ENCODE results near the gene CWF19L2.
"Not testable (repeated sequence)": the region's sequence is repeated elsewhere in the genome, so short reads cannot be mapped to it uniquely, and the experiment has no call there.

Gene CWF19L2

DNA sequence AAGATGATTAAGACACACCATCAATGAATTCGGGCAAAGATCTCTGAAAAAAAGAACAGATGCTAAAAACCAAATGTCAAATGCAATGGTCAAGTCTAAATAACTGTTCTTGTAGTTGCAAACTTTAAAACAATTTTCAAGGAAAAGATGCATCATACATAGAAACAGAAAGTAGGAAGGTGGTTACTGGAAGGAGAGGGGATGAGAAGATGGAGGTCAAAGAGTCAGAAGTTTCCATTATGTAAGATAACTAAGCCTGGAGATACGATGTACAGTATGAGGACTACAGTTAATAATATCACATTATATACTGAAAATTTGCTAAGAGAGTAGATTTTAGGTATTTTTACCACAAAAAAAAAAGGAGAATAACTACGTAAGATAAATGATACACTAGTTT, 27.1 kb downstream of the CWF19L2 start:
- no peak for DNase-seq

DNA sequence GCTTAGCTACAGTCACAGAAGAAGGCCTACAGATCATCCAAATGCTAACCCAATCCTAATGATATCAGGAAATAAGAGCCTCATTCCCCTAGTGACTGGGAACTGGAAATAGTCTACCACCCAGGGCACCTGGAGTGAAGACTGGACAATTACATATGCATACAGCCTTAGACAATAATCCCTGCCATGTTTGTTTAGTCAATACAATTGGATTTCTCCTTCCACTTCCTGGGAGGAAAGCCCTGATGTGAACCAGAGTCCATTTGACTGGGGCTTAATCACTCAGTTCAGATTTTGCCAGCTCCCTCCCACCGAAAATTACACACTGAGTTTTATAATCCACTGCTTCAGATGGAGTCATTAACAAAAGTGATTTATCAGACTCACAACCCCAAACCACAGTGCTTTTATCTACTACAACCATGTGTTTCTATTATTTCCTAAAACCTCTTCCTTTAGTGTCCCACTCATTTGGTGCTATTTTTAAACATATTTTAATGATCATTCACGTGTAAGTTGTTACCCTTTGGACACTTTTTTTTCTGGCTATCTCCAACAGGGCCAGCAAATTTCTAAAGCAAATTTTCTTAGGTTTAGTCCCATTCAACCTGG, 29.9 kb downstream of the CWF19L2 start:
- no peak for DNase-seq

DNA sequence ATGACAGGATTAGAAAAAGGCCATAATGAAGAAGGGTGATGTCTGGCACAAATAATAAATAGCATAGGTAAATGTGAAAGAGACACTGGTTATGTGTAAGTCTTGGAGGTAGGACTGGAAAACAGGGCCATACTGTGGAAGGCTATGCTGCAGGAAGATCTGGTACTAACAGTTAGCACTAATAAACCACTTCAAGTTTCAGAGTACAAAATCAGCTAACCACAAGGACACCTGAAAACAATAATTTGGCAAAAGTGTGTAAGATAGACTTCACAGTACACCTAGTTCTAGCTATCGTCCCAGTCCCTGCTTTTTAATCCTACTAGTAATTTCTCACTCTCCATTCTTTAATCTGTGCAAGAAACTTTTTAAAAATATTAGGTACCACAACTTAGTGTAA, 44.3 kb downstream of the CWF19L2 start:
- no peak for DNase-seq

DNA sequence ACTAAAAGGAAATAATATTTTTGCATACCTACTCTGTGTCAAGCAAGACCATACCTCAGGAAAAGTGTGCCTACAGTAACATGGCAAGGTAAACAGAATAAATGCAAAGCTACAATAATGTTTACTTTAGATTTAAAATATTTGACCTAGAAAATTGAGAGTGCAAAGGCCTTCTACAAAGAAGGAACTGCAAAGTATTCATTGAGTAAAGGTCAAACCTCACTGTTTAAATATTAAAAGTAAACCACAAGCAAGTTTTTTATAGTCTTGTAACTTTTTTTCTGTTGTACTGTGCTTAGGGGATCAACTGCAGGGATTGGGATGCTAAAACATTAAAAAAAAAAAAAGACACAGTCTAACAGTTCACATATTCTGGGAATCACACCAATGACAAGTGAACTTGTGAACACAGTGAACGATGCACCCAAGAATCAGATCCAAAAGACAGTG, 48.8 kb downstream of the CWF19L2 start:
- DNase-seq: no peak

DNA sequence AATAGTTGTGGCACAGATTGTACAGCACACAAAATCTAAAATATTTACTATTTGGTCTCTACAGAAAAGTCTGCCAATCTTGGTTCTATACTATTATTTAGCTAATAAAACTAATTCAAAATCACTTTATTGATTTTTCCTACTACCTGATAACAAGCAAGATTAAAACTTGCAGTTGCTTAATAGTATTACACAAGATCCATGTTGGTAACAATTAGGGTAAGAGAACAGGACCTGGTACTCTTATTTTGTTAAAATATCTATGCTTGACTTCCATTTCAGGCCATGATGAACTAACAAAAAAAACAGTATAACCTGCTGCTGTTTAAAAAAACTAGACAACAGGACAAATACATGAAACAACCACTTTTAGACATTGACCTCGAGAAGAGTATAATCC, 52.4 kb downstream of the CWF19L2 start:
- no peak for DNase-seq

DNA sequence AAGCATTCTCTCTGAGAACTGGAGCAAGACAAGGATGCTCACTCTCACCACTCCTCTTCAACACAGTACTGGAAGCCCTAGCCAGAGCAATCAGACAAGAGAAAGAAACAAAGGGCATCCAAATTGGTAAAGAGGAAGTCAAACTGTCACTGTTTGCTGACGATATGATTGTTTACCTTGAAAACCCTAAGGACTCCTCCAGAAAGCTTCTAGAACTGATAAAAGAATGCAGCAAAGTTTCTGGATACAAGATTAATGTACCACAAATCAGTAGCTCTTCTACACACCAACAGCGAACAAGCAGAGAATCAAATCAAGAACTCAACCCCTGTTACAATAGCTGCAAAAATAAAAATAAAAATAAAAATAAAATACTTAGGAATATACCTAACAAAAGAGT, 56.5 kb downstream of the CWF19L2 start:
- not testable (repeated sequence) for DNase-seq

DNA sequence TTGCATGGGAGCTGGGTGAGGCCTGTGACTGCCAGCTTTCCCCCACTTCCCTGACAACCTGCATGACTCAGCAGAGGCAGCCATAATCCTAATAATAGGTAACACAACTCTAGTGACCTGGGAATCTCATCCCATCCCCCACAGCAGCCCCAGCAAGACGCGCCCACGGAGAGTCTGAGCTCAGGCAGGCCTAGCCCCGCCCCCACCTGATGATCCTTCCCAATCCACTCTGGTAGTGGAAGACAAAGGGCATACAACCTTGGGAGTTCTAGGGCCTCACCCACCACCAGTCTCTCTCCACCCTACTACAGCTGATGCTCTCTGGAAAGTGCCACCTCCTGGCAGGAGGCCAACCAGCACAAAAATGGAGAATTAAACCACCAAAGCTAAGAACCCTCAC, 60.3 kb downstream of the CWF19L2 start:
- DNase-seq: no peak

DNA sequence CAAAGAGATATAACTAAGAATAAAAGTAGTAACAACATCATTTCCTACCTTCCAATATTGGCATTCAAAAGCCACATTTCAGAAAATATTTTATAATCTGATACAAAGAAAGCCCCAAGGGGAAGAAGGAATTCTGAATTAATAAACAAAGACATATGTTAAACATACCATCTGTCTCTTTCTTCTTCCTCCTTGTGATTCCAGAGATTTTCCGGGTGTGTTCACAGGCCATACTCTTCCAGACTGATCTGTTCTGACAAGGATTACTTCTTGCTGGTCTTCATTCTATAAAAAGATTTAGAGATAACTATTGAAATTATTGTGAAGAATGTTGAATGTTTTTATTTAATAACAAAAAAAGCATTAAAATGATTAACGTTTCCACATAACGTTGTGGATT, 65.0 kb downstream of the CWF19L2 start:
- no peak for DNase-seq

DNA sequence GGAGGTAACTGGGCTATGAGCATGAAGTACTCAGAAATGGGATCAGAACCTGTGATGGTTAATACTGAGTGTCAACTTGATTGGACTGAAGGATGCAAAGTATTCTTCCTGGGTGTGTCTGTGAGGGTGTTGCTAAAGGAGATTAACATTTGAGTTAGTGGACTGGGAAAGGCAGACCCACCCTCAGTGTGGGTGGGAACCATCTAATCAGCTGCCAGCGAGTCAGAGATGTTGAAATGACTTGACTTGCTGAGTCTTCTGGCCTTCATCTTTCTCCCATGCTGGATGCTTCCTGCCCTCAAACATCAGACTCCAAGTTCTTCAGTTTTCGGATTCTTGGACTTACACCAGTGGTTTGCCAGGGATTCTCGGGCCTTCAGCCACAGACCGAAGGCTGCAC, 66.9 kb downstream of the CWF19L2 start:
- DNase-seq: not testable (repeated sequence)

DNA sequence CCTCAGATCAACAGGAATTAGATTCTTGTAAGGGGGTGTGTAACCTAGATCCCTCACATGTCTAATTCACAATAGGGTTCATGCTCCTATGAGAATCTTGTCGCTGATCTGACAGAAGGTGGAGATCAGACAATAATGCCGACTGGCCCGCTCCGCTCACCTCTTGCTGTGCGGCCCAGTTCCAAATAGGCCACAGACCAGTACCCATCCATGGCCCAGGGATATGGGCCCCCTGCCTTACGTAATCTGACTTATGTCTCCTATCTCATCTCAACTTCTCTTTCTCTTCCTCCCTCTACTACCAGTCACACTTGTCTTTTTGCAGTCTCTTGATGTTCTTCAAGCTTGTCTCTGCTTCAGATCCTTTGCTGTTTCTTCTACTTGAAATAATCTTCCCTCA, 70.0 kb downstream of the CWF19L2 start:
- DNase-seq: no peak

DNA sequence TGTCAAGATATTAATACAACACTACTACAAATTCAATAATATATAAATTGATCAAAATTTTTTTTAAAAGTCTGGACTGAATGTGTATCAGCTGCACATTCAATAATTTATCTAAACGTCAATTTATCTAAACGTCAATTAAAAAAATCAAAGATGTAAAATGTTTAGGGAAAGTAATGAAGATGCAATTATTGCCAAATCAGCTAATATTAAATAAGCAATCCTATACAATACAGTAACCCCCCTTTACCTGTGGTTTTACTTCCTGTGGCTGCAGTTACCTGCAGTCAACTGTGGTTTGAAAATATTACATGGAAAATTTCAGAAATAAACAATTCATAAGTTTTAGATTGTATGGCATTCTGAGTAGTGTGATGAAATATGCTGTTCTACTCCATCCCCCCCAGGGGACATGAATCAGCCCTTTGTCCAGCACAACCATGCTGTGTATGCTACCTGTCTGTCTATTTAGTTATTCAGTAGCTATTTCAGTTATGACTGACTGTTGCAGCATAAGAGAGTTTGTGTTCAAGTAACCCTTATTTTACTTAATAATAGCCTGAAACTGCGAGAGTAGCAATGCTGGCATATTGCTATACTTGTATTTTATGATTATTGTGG, 72.2 kb downstream of the CWF19L2 start:
- DNase-seq: no peak

DNA sequence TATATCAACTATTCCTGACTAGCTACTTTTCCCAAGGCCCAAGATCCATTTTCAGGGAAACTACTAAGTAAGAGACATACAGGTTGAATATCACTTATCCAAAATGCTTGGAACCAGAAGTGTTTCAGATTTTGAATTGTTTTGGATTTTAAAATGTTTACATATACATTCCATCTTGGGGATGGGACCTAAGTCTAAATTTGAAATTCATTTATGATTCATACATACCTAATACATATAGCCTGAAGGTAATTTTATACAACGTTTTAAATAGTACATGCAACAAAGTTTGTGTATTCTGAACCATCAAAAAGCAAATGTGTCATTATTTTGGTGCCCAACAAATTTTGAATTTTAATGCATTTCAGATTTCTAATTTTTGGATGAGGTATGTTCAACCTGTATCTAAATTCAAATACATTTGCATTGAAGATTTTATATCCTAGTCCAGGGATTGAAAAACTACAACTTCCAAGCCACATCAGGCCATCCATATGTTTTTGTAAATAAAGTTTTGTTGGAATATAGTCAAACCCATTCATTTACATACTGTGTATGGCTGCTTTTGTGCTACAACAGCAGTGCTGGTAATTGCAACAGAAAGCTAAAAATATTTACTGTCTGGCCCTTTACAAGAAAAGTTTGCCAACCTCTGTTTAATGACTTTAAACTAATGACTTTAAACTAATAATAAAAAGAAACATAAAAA, 73.3 kb downstream of the CWF19L2 start:
- DNase-seq: no peak

DNA sequence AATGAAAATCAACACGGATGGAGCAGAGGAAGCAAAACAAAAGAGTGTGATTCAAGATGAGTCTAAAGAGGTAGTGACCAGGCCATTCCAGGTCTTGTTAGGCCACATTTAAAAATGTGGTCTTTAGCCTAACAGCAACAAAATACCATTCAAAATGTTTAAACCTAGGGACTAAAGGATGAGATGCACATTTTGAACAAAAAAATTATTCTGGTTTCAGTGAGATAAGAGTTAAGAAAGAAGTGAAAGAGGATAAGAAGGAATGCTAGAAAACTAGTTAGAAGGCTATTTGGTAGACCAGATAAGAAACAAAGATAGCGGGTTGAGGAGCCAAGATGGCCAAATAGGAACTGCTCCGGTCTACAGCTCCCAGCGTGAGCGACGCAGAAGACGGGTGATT, 85.2 kb downstream of the CWF19L2 start:
- DNase-seq: no peak

DNA sequence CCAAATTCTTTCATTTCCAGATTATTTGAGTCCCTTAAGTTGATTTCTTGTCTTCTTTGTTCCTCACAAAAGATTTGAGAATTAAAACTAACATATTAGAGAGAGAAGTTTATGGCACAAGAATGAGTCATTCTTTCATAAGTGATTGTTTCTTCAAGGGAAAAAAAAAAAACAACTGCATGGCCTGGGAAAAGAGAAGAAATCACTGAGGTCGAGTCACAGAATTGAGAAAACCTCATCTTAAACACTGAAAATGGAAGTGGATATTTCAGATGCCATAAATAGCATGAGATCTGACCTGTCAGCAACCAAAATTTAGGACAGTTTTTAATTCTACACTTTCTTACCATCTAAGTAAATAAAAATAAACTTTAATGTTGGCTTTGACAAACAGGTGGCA, 87.2 kb downstream of the CWF19L2 start:
- no peak for DNase-seq

DNA sequence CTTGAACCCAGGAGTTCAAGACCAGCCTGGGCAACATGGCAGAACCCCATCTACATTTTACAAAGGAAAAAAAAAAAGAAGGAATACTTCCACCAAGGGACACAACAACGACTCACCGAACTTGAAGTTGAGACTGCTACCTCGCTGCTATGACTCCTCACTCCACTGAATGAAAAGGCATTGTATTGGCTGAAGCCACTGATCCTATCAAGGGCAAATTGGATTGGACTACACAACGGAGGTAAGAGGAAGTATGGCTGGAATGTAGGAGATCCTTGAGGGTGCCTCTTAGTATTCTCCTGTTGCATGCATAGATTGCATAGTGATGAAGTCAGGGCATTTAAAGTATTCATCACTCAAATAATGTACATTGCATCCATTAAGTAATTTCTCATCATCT, 97.9 kb downstream of the CWF19L2 start:
- no peak for DNase-seq

DNA sequence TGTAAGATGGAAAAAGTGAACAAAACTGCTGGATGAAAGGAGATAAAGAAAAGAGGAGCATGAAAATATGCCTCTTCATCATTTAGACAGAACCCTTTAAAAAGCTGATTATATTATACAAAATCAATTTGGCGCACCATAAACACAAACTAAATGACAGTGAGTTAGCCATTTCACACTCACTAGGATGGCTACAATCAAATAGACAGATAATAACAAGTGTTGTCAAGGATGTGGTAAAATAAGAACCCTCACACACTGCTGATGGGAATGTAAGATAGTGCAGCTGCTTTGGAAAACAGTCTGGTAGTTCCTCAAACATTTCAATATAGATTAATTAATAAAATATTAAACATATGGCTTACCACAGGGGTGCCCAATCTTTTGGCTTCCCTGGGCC, 99.7 kb downstream of the CWF19L2 start:
- DNase-seq: no peak

DNA sequence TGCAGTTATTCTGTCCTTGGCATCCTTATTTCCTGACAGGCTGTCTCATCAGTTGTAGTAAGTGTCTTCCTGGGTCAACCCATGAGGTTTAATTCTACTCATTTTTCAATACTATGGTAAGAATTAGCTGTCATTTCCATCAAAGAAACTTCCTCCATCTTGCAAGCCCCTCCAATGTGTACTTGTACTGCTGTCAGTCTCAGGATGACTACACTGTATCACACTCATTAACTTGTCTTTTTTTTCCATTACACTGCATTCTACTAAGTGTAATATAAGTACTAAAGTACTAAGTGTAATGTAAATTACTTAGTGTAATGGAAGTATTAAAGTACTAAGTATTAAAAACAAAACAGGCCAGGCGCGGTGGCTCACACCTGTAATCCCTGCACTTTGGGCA, 102.8 kb downstream of the CWF19L2 start:
- DNase-seq: no peak

DNA sequence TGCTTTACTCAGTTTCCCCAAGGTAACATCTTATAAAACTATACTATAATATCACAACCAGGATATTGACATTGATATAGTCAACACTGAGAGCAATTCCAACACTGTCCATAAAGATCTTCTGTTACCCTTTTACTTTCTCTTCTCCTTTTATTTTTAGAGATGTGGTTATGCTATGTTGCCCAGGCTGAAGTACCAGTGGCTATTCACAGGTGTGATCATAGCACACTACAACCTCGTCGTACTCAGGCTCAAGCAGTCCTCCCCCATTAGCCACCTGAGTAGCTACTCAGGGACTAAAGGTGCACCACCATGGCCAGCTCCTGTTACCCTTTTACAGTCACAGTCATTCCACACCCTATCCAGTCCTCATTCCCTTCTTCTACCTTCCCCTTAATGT, 119.7 kb downstream of the CWF19L2 start:
- no peak for DNase-seq

DNA sequence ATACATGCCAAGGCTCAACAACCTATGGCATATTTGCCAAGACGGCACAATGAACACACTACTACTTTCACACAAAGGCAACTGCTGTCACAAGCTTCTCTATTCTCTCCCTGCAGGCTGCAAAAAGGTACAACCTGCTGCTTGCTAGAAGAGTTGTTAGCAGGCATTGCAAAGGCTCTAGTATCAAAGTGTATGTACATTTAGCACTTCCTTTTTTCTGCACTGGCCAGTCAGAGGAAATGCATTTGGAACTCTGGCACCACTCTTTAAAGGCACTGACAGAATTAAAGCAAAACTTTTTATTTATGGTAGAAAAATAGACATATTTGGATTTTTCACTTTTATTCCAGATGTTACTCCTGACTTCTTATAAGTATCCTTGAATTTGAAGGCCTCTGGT, 125.9 kb downstream of the CWF19L2 start:
- DNase-seq: no peak

DNA sequence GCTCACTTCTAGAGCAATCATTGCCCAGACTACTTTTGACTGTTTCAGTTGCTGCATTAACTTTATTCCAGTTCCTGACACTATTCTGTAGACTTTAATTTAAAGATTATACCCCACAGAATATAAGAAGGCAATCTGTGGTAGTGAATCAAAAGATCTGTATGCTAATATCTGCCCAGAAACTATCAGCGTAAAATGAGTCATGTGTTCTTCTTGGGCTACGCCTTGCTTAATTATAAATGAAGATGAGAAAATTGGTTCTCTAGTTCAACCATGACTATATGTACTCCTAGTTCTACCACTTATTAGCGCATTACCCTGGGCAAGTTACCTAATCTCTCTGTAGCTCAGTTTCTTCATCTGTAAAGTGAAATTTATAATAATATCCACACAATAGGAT, 128.5 kb downstream of the CWF19L2 start:
- no peak for DNase-seq

DNA sequence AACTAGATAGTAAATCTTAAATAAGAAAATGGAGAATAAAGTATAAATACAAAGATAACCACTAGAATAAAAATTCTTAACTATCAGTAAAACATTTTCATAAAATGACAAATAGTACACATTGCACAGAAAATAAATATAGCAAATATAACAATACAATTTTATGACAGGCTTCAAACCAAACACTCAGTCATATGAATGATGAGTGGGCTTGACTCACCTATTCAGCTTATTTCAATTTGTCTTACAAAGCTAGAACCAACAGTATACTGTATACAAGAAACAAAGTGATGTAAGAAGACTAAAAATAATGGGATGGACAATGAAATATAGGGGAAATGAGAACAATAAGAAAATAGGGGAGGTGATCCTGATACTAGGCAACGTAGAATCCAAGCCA, 141.2 kb downstream of the CWF19L2 start:
- DNase-seq: no peak

DNA sequence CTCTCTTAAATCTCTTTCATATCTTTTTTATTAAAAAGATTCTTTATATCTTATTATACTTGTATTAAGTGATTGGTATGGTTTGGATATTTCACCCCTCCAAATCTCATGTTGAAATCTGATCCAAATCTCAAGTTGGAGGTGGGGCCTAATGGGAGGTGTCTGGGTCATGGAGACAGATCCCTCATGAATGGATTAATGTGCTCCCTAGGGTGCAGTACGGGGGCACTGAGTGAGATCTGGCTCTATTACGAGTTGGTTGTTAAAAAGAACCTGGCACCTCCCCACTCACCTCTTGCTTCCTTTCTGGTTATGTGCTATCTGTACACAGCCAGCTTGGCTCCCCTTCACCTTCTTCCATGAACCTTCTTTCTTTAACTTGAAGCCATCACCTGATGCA, 149.6 kb downstream of the CWF19L2 start:
- no peak for DNase-seq

DNA sequence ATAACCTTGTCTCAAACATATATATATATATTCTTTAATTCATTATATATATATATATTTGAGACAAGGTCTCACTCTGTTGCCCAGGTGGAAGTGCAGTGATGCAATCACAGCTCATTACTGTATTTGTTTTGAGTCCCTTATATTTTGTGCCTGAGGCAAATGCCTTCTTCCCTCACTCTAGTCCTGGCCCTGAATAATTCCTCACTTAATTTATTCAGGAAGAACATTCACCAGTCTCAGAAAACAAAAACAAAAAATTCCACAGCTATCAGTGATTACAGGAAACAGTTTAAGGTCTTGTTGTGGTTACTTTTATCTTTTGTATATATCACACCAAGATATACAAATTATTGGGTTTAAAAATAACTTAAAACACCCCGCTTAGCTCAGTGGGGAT, 155.7 kb downstream of the CWF19L2 start:
- no peak for DNase-seq

DNA sequence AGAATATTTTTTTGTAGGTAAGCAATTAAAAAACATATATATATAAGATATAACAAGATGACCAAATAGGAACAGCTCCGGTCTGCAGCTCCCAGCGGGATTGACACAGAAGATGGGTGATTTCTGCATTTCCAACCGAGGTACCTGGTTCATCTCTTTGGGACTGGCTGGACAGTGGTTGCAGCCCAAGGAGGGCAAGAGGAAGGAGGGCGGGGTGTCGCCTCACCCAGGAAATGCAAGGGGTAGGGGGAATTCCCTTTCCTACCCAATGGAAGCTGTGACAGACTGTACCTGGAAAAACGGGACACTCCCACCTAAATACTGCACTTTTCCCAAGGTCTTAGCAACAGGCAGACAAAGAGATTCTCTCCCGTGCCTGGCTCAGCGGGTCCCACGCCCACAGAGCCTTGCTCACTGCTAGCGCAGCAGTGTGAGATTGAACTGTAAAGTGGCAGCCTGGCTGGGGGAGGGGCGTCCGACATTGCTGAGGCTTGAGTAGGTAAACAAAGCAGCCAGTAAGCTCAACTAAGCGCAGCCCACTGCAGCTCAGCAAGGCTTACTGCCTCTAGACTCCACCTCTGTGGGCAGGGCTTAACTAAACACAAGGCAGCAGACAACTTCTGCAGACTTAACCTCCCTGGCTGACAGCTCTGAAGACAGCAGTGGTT, 163.8 kb downstream of the CWF19L2 start:
- no peak for DNase-seq

Measured in CD4-positive, alpha-beta T cell treated with Interleukin-17A for 1 hour (primary cell).